ENCODE data around the gene SH3RF3.
"Not testable (repeated sequence)": the region's sequence is repeated elsewhere in the genome, so short reads cannot be mapped to it uniquely, and the experiment has no call there.

Gene SH3RF3

GRCh38 chr2:109158237-109158636 is 29.2 kb downstream of the SH3RF3 start:
- no peak for DNase-seq (ENCODE audit: low read depth)

DNA sequence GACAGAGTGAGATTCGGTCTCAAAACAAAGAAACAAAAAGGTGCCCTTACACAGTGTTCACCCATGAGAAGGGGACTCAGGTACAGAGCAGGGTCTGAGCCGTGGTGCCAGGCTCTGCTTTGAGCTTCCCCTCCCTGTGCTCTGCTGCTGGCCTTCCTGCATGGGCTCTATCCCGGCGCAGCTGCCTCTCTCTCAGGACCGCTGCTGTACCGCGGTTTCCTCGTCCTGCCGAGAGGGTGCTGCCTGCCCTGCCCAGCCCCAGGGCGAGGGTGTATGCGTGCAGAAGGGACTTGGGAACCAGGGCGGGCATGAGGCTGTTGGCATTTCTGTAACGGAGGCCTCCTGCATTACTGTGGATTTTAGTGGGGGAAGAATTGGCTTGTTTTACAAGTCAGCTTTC is 30.1 kb downstream of the SH3RF3 start:
- no peak for DNase-seq (ENCODE audit: low read depth)

DNA sequence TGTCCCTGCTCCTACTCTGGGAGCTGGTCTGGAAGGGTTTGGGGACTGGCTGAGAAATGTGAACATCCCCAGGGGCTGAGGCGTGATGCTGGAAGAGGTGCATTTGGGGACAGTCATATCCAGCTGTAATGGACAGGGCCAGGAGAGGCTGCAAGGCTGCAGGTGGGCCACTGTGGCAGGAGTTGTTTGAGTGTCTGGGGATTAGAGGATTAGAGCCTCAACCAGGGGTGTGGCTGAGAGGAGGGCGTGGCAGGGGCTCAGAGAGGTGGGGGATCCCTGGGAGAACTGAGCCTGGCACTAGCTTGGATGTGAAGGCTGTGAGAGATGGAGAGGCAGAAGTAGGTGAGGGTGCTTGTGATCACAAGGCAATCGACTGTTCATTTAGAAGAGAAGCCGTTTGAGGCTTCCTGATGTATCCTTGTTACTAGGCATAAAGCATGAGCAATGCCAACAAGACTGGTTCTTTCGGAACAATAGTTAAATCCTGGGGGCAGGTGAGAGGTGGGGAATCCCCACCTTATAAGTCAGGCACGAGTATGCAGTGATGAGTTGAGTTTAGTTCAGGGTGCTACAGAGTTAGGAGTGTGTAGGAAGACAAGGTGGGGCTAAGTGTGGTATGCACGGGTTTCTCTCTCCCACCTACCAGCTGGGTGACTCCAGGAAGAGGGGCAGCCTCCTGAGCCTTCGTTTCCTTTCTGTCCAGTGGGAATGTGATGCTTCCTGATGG is 31.9 kb downstream of the SH3RF3 start:
- no peak for DNase-seq (ENCODE audit: low read depth)

GRCh38 chr2:109162367-109162766 is 33.4 kb downstream of the SH3RF3 start:
- not testable (repeated sequence) for DNase-seq (ENCODE audit: low read depth)

DNA sequence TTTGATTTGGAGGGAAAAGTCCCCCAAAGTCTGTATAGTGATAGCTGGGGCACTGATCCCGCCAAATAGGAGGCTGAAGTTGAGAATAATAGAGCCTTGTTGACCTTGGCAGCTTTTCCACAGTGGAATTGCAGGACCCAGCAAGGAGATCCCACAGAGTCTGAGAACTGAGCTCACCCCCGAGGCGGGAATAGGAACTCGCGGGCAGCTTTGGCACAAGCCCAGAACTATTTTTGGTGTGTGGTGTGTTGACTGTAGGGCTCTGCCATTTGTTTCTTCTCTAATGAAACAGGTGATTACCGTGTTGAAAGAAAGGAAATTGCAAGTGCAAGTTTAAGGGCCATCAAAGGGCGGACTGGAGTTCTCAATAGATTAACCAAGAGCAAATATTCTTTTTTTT is 34.0 kb downstream of the SH3RF3 start:
- no peak for DNase-seq (ENCODE audit: low read depth)

DNA sequence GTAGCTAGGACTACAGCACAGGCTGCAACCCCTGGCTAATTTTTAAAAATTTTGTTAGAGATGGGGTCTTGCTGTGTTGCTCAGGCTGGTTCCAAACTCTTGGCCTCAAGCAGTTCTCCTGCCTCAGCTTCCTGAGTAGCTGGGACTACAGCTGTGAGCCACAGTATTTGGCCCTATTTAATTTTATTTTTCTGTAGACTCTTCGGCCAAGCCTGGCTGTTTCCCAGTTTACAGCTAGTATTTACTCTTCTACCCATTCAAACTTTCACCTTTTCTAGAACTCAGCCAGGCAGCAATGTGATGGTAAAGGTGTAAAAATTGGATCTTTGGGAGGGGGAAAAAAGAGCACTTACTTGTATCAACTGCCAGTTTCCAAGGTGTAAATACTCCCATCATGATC is 35.3 kb downstream of the SH3RF3 start:
- no peak for DNase-seq (ENCODE audit: low read depth)

DNA sequence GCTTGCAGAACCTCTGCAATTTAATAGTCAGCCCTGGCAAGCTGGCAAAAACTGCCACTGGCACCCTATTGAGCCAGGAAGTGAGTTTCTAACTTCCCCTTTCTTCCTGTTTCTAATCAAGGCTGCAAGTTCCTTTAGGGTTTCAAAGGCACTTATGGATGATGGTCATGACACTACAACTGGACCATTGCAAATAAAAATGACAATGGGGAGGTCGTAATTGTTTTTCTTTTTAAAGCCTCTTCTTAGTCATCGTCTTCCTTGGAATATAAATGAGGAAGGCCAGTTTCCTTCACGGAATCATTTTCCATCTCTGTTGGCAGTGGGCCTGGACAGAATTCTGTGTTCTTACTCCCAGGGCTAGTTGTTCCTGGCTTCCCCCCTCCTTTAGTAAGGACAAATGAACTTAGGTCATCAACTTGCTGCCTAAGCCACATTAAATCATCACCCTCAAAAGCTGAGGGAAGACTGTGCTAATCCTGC is 35.8 kb downstream of the SH3RF3 start:
- no peak for DNase-seq (ENCODE audit: low read depth)

DNA sequence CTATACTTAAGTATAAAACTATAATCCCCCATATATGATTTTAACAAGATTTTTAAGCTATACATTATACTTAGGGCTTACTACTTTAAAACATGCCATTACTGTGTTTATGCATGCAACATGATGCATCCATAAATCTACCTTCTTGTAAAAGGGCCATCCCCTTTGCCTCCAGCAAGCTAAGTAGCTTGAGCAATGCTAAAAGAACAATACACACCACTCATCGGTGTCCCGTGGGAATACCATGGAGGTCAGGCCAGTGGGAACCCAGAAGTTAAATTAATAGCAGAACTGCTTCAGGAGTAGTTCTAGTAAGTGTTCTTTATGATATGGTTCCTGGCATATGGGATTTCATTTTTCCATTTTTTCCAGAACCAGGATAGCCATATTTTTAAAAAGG is 37.8 kb downstream of the SH3RF3 start:
- DNase-seq (ENCODE audit: low read depth), result no peak

GRCh38 chr2:109168086-109168485 is 39.1 kb downstream of the SH3RF3 start:
- no peak for DNase-seq (ENCODE audit: low read depth)

GRCh38 chr2:109168716-109169115 is 39.7 kb downstream of the SH3RF3 start:
- DNase-seq (ENCODE audit: low read depth), result no peak

- DNase-seq (ENCODE audit: low read depth), result no peak
Measured at GRCh38 chr2:109170645-109171044, 41.6 kb downstream of the SH3RF3 start.

DNA sequence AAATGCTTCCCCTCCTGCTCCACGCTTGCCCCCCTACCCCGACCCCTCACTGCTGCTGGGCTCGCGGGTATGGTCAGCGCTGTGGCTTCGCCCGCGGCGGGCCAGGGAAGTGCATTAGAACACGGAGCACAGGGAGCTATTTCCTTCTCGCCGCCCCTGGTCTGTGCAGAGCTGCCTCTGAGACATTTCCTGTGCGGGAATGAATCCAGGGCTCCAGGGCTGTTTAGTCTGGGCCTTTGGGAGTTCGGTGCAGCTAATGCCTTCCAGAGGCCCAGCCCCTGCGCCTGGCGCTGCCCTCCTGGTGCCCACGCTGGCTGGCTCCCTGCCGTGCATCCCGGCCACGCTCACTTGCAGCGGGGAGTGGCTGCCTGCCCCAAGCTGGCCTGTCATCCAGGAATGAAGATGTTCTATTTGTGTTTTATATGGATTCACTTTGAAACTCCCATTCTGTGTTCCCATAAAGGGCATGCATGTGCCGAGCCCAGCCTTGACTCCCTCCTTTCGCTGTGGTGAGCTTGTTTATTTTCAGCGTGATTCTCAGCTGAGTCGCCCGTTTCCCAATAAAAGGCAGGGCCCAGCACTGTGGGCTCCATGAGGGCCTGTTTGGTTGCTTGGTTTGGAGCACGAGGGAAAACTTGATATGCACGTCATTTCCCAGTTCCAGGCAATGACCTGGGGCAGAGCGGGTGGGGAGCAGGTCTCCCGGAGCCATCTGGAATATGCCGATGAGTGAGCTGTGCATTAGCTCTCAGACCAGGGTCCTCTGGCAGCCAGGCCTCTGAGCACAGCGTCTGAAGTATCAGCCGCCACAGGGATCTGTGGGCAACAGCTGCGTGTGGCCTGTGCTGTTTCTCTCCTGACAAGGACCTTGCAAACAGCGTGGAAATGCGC is 42.7 kb downstream of the SH3RF3 start:
- no peak for DNase-seq (ENCODE audit: low read depth)

- no peak for DNase-seq (ENCODE audit: low read depth)
Measured at GRCh38 chr2:109172556-109173105, 43.6 kb downstream of the SH3RF3 start.

DNA sequence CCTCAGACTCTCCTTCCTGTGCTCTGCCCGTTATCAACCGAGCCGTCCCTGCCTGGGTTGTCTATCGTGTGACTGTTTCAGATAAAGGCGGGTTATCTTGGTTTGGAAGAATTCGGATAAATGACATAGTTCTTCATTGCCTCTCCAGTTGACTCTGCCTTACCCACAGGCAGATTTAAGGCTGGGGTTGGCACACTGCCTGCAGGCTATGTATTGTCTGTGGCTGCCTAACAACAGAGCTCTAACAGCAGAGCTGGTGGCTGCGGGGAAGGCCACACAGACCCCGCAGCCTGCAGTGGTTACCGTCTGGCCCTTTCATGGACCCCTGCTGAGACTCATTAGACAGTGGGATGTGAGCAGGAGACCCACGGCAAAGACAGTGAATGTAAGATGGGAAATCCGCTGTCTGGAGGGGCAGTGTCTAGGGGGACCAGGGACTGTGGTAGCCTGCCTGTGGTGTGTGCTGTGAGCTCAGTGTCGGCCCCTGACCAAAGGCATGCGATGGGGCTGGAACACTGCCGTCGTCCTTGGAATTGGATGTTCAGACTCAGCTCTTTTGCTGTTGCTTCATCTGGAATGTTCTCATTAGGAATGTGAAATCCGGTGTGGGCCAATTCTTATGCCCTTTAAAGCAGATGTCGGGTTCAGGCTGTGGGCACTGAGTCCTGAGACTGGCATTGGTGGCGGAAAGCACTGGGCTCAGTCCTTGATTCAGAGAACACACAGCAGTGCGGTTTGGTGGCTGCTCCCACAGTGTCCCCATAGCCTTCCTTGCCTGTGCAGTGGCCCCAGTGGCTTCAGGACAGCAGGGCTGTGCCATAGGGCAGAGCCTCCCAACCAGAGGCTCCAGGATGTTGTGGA is 44.5 kb downstream of the SH3RF3 start:
- no peak for DNase-seq (ENCODE audit: low read depth)

DNA sequence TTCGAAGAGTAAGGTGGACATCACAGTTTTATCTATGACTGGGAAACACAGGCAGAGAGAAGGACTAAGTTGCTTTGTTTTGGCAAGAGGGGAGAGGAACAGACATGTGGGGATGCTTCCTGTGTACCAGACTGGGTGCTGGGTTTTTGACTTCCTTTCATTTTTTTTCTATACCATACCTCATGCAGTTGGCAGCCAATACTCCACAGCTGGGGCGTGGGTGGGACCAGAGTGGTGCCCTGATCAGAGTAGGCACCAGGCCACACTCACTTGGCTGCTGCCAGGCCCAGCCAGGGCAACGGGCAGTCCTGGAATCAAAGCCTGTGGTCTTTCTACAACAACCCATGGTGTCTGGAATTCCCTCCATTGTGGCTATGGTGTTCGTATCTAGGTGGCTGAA is 45.2 kb downstream of the SH3RF3 start:
- DNase-seq (ENCODE audit: low read depth), result no peak

DNA sequence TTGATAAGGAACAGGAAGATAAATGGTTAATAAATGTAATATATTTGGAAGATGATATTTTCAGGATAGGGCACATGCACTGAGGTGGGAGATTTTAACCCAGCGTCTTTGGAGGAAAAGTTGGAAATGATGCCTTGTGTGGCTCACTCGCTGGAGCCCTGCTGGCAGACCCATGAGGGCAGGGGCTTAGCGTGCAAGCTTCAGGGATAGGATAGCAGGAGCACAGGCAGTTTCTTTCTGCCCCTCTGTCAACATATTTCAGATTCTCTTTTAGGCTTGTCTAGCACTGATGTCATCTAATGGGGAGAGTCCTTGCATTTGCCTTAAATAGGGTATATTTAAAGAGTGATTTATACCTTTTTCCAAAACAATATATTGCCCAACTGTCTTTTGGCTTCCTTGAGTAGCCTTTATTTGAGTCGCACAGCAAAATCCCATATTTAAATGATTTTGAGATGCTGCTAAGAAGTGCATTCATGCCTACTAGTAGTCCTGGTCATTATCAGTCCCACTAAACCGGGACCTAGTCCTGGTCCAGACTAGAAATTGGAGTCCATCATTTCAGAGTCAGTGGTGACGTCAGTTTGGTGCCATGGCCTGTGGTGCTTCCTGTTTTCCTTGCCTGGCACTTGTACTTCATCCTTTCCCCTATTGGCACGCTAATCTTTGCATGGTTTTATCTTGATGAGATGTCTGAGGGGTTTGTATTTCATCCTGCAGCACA is 45.8 kb downstream of the SH3RF3 start:
- DNase-seq (ENCODE audit: low read depth), result no peak

GRCh38 chr2:109175350-109175678 is 46.3 kb downstream of the SH3RF3 start:
- DNase-seq (ENCODE audit: low read depth), result no peak

GRCh38 chr2:109176928-109177327 is 47.9 kb downstream of the SH3RF3 start:
- no peak for DNase-seq (ENCODE audit: low read depth)

DNA sequence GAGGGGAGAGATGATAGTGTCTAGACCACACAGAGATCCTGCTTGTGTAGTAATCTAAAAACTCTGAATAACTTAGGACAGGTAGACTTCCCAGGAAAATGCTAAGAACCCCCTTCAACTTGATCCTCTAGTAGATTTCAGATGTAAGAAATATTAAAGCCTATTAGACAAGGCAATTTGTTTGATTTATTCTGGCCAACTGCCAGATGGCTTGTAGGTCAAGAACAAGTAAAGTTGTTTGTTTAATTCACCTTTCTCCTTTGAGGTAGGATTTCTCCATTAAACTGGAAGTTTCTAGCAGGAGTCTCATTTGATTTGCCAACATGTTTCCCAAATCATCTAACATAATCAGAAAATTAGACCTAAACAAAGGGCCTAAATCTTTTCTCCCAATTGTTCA is 48.6 kb downstream of the SH3RF3 start:
- no peak for DNase-seq (ENCODE audit: low read depth)

GRCh38 chr2:109178968-109179367 is 50.0 kb downstream of the SH3RF3 start:
- no peak for DNase-seq (ENCODE audit: low read depth)

DNA sequence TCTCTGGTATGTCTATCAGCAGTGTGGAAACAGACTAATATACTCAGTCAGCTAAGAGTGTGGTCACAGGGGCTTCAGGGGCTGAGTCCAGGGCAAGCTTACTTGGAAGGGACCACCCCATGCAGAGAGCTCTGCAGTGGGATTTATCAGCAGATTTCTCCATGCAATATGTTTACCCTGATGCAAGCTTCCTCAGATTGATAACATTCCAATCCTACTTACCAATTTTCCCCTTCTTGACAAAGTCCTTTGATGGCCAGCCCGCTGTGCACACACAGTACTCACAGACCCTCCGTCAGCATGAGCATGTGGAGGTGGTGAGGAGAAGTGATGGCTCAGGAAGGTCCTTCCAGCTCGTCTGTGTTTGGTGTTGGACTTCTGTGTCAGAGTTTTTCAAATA is 51.8 kb downstream of the SH3RF3 start:
- no peak for DNase-seq (ENCODE audit: low read depth)

- no peak for DNase-seq (ENCODE audit: low read depth)
Measured at GRCh38 chr2:109182426-109182825, 53.4 kb downstream of the SH3RF3 start.

Measured in activated T-helper 1 cell treated with Interleukin-2 at 50 U/mL for 16 hours (primary cell).